Activated CD4-positive, alpha-beta memory T cell treated with anti-CD3 and anti-CD28 coated beads for 36 hours (primary cell): ENCODE measurements around the gene NT5DC3. TPM values are rescaled to one million over a fixed set of nuclear protein-coding genes. Genes with fewer than 3 reads are reported as not detected.
A peak's percentile ranks its signal among the peaks of the same experiment; 100 is the strongest.

Source experiments
- CTCF ChIA-PET: fragments of 350-600 bp; sonication (Branson Sonifier 250); formaldehyde crosslinking; loops from one replicate; lab custom pipeline; 2021; ENCODE audit warnings: antibody characterized with exemption, inconsistent platforms; lab: Charles Lee
- POLR2A ChIA-PET: fragments of 350-600 bp; sonication (Branson Sonifier 250); formaldehyde crosslinking; loops from one replicate; lab custom pipeline; 2021; ENCODE audit warnings: antibody characterized with exemption; lab: Charles Lee
- DNase-seq: peaks from one replicate; pipeline ENCODE4 v3.0.0-alpha.2; 2020
- H3K27ac Mint-ChIP-seq: one replicate; pipeline ENCODE4 v1.8.0; 2021; ENCODE audit warnings: mixed read lengths
- H3K27me3 Mint-ChIP-seq: one replicate; pipeline ENCODE4 v1.8.0; 2021; ENCODE audit warnings: mixed read lengths
- H3K36me3 Mint-ChIP-seq: one replicate; pipeline ENCODE4 v1.8.0; 2021; ENCODE audit warnings: mixed read lengths
- H3K4me1 Mint-ChIP-seq: one replicate; pipeline ENCODE4 v1.8.0; 2021; ENCODE audit warnings: low read depth, mixed read lengths
- H3K4me3 Mint-ChIP-seq: one replicate; pipeline ENCODE4 v1.8.0; 2021; ENCODE audit warnings: mild to moderate bottlenecking, mixed read lengths
- H3K9me3 Mint-ChIP-seq: one replicate; pipeline ENCODE4 v1.8.0; 2021; ENCODE audit warnings: mixed read lengths
- intact Hi-C: fragments of 100-400 bp; cut with micrococcal nuclease; formaldehyde crosslinking; loops from one replicate; pipeline ENCODE4 v1.15.1; 2023
- total RNA-seq, 2 experiments: library from RNA; stranded (reverse); gene quantifications; one replicate each; pipeline ENCODE4 v1.2.3, GENCODE V29; 2021

NT5DC3 gene
- total RNA-seq, 2 experiments from 2014 or later, result 6.8 to 7.5 TPM

- no peak overlapping the region for H3K4me3 Mint-ChIP-seq
- H3K36me3 Mint-ChIP-seq, result no peaks in the 10 kb centered on the region
- intact Hi-C loops, result loop anchor here (1.0 to 2.0 kb wide), 3 partner anchors 79 to 481 kb away; a partner anchor contains a TSS
- ChIA-PET CTCF (interaction anchor here (0.7 to 5.5 kb wide), 12 partner anchors 10 to 238 kb away, joined by 3 to 44 read pairs (median 3); no protein-coding TSS in a partner anchor), POLR2A (no interaction called here)
- H3K4me1 Mint-ChIP-seq, result peaks cover 18% of the 10 kb centered on the region
- no peaks in the 10 kb centered on the region for H3K9me3 Mint-ChIP-seq
- peak; percentile 70 for DNase-seq
- H3K27ac Mint-ChIP-seq, result no peak overlapping the region
- no peaks in the 10 kb centered on the region for H3K27me3 Mint-ChIP-seq
Measured at GRCh38 chr12:103877934-103878510, 37.0 kb upstream of the NT5DC3 start.

- intact Hi-C loops, result no loop called here
- no peak overlapping the region for H3K4me3 Mint-ChIP-seq
Measured at GRCh38 chr12:103877288-103877687, 36.3 kb upstream of the NT5DC3 start.

GRCh38 chr12:103875666-103876065 lies 34.6 kb upstream of the NT5DC3 start:
- Mint-ChIP-seq H3K27ac (no peak overlapping the region), H3K4me3 (no peak overlapping the region), H3K36me3 (no peaks in the 10 kb centered on the region), H3K9me3 (no peaks in the 10 kb centered on the region), H3K27me3 (no peaks in the 10 kb centered on the region), H3K4me1 (peaks cover 15% of the 10 kb centered on the region)
- ChIA-PET POLR2A (no interaction called here), CTCF (interaction anchor here (5.5 kb wide), 1 partner anchor 235 kb away, joined by 44 read pairs; no protein-coding TSS in a partner anchor)
- intact Hi-C loops, result no loop called here
- DNase-seq, result no peak

More at GRCh38 chr12:103877288-103877687, 36.3 kb upstream of the NT5DC3 start:
- ChIA-PET POLR2A (no interaction called here), CTCF (interaction anchor here (0.9 to 5.5 kb wide), 10 partner anchors 12 to 242 kb away, joined by 3 to 44 read pairs (median 3); no protein-coding TSS in a partner anchor)
- H3K4me1 Mint-ChIP-seq, result peaks cover 18% of the 10 kb centered on the region
- H3K36me3 Mint-ChIP-seq, result no peaks in the 10 kb centered on the region
- H3K27me3 Mint-ChIP-seq, result no peaks in the 10 kb centered on the region
- no peak for DNase-seq
- H3K9me3 Mint-ChIP-seq, result no peaks in the 10 kb centered on the region
- no peak overlapping the region for H3K27ac Mint-ChIP-seq

GRCh38 chr12:103868215-103868614 lies 27.2 kb upstream of the NT5DC3 start:
- Mint-ChIP-seq H3K4me3 (no peak overlapping the region), H3K4me1 (no peaks in the 10 kb centered on the region), H3K27me3 (peaks cover 2% of the 10 kb centered on the region), H3K27ac (no peak overlapping the region), H3K9me3 (no peaks in the 10 kb centered on the region), H3K36me3 (no peaks in the 10 kb centered on the region)
- ChIA-PET CTCF (interaction anchor here (0.6 to 1.1 kb wide), 2 partner anchors 10 to 299 kb away, joined by 4 read pairs; no protein-coding TSS in a partner anchor), POLR2A (no interaction called here)
- DNase-seq, result no peak
- intact Hi-C loops, result no loop called here

- Mint-ChIP-seq H3K36me3 (no peaks in the 10 kb centered on the region), H3K27ac (no peak overlapping the region), H3K4me3 (no peak overlapping the region), H3K4me1 (no peaks in the 10 kb centered on the region), H3K27me3 (peaks cover 2% of the 10 kb centered on the region), H3K9me3 (no peaks in the 10 kb centered on the region)
- DNase-seq, result no peak
- POLR2A ChIA-PET, result no interaction called here
- CTCF ChIA-PET, result interaction anchor here (1.0 to 1.3 kb wide), 2 partner anchors 13 to 244 kb away, joined by 3 to 4 read pairs; no protein-coding TSS in a partner anchor
- intact Hi-C loops, result no loop called here
Measured at GRCh38 chr12:103865151-103865730, 24.2 kb upstream of the NT5DC3 start.

- POLR2A ChIA-PET, result no interaction called here
- Mint-ChIP-seq H3K27me3 (peaks cover 2% of the 10 kb centered on the region), H3K36me3 (no peaks in the 10 kb centered on the region), H3K27ac (no peak overlapping the region), H3K4me3 (no peak overlapping the region), H3K4me1 (no peaks in the 10 kb centered on the region), H3K9me3 (no peaks in the 10 kb centered on the region)
- no peak for DNase-seq
- intact Hi-C loops, result no loop called here
- CTCF ChIA-PET, result interaction anchor here (1.0 to 1.3 kb wide), 3 partner anchors 13 to 245 kb away, joined by 3 to 4 read pairs (median 4); no protein-coding TSS in a partner anchor
Measured at GRCh38 chr12:103864710-103865109, 23.7 kb upstream of the NT5DC3 start.

GRCh38 chr12:103858953-103859601 lies 18.0 kb upstream of the NT5DC3 start:
- H3K27me3 Mint-ChIP-seq, result no peaks in the 10 kb centered on the region
- no peaks in the 10 kb centered on the region for H3K4me1 Mint-ChIP-seq
- H3K27ac Mint-ChIP-seq, result no peak overlapping the region
- no peaks in the 10 kb centered on the region for H3K9me3 Mint-ChIP-seq
- POLR2A ChIA-PET, result interaction anchor here (0.7 kb wide), 1 partner anchor 29 kb away, joined by 4 read pairs; no protein-coding TSS in a partner anchor
- intact Hi-C loops, result no loop called here
- H3K36me3 Mint-ChIP-seq, result no peaks in the 10 kb centered on the region
- CTCF ChIA-PET, result no interaction called here
- H3K4me3 Mint-ChIP-seq, result no peak overlapping the region
- no peak for DNase-seq

GRCh38 chr12:103858335-103858734 lies 17.3 kb upstream of the NT5DC3 start:
- Mint-ChIP-seq H3K4me1 (no peaks in the 10 kb centered on the region), H3K9me3 (no peaks in the 10 kb centered on the region), H3K27ac (no peak overlapping the region), H3K36me3 (no peaks in the 10 kb centered on the region), H3K4me3 (no peak overlapping the region), H3K27me3 (no peaks in the 10 kb centered on the region)
- intact Hi-C loops, result no loop called here
- ChIA-PET POLR2A (interaction anchor here (0.7 kb wide), 1 partner anchor 29 kb away, joined by 4 read pairs; no protein-coding TSS in a partner anchor), CTCF (no interaction called here)
- DNase-seq, result no peak

- Mint-ChIP-seq H3K36me3 (no peaks in the 10 kb centered on the region), H3K9me3 (no peaks in the 10 kb centered on the region), H3K4me3 (no peak overlapping the region), H3K27ac (no peak overlapping the region), H3K4me1 (no peaks in the 10 kb centered on the region), H3K27me3 (no peaks in the 10 kb centered on the region)
- POLR2A ChIA-PET, result no interaction called here
- CTCF ChIA-PET, result no interaction called here
- intact Hi-C loops, result no loop called here
- DNase-seq, result no peak
Measured at GRCh38 chr12:103857164-103857563, 16.1 kb upstream of the NT5DC3 start.

- H3K27ac Mint-ChIP-seq, result no peak overlapping the region
- no peaks in the 10 kb centered on the region for H3K4me1 Mint-ChIP-seq
- intact Hi-C loops, result no loop called here
- ChIA-PET CTCF (no interaction called here), POLR2A (interaction anchor here (0.6 kb wide), 1 partner anchor 1516 kb away, joined by 3 read pairs; no protein-coding TSS in a partner anchor)
- no peak for DNase-seq
- H3K9me3 Mint-ChIP-seq, result no peaks in the 10 kb centered on the region
- no peaks in the 10 kb centered on the region for H3K36me3 Mint-ChIP-seq
- no peak overlapping the region for H3K4me3 Mint-ChIP-seq
- H3K27me3 Mint-ChIP-seq, result no peaks in the 10 kb centered on the region
Measured at GRCh38 chr12:103855896-103856657, 15.0 kb upstream of the NT5DC3 start.

GRCh38 chr12:103855036-103855712 lies 14.1 kb upstream of the NT5DC3 start:
- Mint-ChIP-seq H3K27ac (no peak overlapping the region), H3K9me3 (no peaks in the 10 kb centered on the region), H3K4me3 (no peak overlapping the region), H3K4me1 (no peaks in the 10 kb centered on the region), H3K27me3 (no peaks in the 10 kb centered on the region), H3K36me3 (no peaks in the 10 kb centered on the region)
- ChIA-PET CTCF (no interaction called here), POLR2A (no interaction called here)
- DNase-seq, result no peak
- intact Hi-C loops, result no loop called here
